ENCODE measurements around the gene NPL.

NPL gene

GRCh38 chr1:182867861-182868260, 78.3 kb downstream of the NPL start:
- DNase-seq (ENCODE audit: low read depth): no peak

GRCh38 chr1:182869241-182869666, 79.7 kb downstream of the NPL start:
- no peak for DNase-seq (ENCODE audit: low read depth)

DNA sequence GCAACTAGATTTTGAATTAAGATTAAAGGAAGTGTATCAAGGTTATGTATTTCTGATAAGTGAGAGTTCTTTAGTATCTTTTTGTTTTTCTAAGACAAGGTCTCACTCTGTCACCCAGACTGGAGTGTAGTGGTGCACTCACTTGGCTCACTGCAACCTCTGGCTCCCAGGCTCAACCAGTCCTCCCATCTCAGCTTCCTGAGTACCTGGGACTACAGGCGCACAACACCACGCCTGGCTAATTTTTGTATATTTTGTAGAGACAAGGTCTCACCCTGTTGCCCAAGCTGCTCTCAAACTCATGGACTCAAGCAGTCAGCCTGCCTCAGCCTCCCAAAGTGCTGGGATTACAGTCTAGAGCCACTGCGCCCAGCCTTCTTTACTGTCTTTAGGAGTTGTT, 83.3 kb downstream of the NPL start:
- no peak for DNase-seq (ENCODE audit: low read depth)

GRCh38 chr1:182875889-182876288, 86.3 kb downstream of the NPL start:
- DNase-seq (ENCODE audit: low read depth): no peak

DNA sequence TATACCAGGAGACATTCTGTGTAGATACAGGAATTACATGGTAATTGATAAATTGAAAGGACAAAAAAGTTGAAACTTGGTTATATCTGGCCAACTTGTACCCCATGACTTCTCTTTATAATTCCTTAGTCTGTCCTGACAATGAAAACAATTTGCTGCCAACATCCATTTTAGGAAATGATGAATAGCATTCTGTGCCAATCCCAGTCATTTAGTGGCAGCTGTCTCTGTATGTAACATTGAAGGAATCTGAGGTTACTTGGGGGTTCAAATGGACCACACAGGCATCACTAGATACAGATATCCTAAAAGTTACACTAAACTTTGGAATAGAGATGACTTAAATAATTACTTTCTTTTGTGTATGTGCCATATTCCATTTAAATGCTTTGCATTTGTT, 87.8 kb downstream of the NPL start:
- no peak for DNase-seq (ENCODE audit: low read depth)

DNA sequence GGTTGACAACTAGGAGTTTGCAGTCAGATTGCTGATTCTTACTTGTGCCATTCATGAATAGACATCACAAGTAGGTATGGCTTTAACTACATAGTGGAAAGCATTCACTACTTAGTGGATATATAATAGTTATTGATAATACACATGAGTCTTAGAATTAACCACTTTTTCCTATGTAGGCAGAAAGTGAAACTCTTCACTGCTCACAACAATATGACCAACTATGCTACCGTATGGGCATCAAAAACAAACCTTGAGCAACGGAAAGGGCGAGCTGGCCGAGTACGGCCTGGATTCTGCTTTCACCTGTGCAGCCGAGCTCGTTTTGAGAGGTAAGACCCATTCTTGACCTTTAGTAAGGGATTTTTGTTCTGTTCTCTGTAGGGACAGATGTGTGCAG, 88.3 kb downstream of the NPL start:
- no peak for DNase-seq (ENCODE audit: low read depth)

Data from stimulated activated CD8-positive, alpha-beta memory T cell treated with anti-CD3 and anti-CD28 coated beads, Interleukin-15, amount 100 ng/mL, for 24 hours (primary cell).